Right lobe of liver (tissue), 4 donors: ENCODE results near the gene CYTH3.

Source experiments
- POLR2A ChIP-seq: fragments of 450-650 bp; IDR thresholded peaks from one replicate; pipeline ENCODE4 v1.6.1; 2017; ENCODE audit warnings: antibody characterized with exemption, mild to moderate bottlenecking
- TF ChIP-seq, protein P1 (sequence below), 4 donors: fragments of 200-600 bp in 3 of 4; fragments of 450-650 bp in 1 of 4; IDR thresholded peaks; one replicate each; pipeline versions ENCODE4 v1.5.1 to v1.8.0; 2016 to 2022; ENCODE audit warnings: antibody characterized with exemption in 4 of 4, mild to moderate bottlenecking in 2 of 4
- donor health status: DM: no; HTN: no; CAD: no.
- donor health status: DM: no; HTN: no; CAD: no.
- donor health status: DM: no; HTN: yes; CAD: no.

DNA sequence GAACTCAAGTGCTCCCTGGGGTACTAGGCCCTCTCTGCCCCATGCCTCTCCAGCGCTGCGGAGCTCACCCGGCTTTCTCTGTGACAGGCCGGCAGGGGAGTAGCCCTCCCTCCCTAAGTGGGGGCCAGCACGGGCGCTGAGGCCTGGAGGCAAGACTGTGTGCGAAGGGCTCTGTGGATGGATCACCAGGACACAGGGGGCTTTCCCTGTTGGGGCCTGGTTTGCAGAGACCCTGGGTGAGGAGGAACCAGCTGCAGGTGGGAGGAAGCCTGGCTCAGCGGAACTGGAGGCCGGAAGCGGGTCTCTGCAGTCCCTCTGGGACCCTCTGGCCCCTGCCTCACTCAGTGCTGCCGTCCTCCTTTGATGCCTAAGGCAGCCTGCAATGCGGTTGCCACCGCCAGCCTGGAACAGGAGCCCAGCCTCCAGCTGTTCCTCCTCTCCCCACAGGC, 106.0 kb downstream of the CYTH3 start:
- TF ChIP-seq, protein P1, sequence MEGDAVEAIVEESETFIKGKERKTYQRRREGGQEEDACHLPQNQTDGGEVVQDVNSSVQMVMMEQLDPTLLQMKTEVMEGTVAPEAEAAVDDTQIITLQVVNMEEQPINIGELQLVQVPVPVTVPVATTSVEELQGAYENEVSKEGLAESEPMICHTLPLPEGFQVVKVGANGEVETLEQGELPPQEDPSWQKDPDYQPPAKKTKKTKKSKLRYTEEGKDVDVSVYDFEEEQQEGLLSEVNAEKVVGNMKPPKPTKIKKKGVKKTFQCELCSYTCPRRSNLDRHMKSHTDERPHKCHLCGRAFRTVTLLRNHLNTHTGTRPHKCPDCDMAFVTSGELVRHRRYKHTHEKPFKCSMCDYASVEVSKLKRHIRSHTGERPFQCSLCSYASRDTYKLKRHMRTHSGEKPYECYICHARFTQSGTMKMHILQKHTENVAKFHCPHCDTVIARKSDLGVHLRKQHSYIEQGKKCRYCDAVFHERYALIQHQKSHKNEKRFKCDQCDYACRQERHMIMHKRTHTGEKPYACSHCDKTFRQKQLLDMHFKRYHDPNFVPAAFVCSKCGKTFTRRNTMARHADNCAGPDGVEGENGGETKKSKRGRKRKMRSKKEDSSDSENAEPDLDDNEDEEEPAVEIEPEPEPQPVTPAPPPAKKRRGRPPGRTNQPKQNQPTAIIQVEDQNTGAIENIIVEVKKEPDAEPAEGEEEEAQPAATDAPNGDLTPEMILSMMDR (IDR thresholded peaks at IDR 0.05) = no peak
- no peak for TF ChIP-seq POLR2A
